ENCODE measurements around the gene RYK. TPM values are rescaled to one million over a fixed set of nuclear protein-coding genes. Genes with fewer than 3 reads are reported as not detected.
A peak's percentile ranks its signal among the peaks of the same experiment; 100 is the strongest.

RYK gene
- total RNA-seq, 6 experiments from 2014 or later, result 15.9 to 28.5 (median 17.9) TPM

DNA sequence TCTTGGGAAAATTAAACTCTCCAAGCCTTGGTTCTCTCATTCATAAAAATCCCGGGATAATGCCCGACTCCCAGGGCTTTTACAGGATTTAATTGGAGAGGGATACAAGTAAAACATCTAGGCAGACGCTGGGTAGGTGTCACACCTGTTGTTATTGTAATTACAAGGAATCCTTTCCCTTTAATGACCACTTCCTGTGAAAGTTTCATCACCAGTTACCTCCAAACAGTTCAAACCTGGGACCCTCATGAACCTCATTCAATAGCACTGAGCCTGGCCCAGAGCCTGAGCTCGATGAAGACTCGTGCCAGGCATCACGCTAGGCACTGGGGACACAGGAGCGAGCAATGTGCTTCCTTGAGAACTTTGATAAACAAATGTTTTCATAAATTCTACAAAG lies 2.1 kb upstream of the RYK start:
- DNase-seq (no peak), ATAC-seq (no peak)
- no peaks in the 10 kb centered on the region for H3K27me3 ChIP-seq
- WGBS (ENCODE audit: insufficient coverage, low coverage, low lambda C conversion rate, missing lambda C conversion rate), result 76% methylated on average over 6 of the region's 7 CpGs
- intact Hi-C loops (cut with DNase I), result no loop called here
- TF ChIP-seq, protein P1, sequence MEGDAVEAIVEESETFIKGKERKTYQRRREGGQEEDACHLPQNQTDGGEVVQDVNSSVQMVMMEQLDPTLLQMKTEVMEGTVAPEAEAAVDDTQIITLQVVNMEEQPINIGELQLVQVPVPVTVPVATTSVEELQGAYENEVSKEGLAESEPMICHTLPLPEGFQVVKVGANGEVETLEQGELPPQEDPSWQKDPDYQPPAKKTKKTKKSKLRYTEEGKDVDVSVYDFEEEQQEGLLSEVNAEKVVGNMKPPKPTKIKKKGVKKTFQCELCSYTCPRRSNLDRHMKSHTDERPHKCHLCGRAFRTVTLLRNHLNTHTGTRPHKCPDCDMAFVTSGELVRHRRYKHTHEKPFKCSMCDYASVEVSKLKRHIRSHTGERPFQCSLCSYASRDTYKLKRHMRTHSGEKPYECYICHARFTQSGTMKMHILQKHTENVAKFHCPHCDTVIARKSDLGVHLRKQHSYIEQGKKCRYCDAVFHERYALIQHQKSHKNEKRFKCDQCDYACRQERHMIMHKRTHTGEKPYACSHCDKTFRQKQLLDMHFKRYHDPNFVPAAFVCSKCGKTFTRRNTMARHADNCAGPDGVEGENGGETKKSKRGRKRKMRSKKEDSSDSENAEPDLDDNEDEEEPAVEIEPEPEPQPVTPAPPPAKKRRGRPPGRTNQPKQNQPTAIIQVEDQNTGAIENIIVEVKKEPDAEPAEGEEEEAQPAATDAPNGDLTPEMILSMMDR (IDR thresholded peaks at IDR 0.05), result no peak
- no peak for TF ChIP-seq POLR2A (IDR thresholded peaks at IDR 0.05)
- H3K36me3 ChIP-seq, result no peaks in the 10 kb centered on the region
- peaks cover 0 to 7% (median 0%) of the 10 kb centered on the region in 4 donors for H3K4me1 ChIP-seq
- H3K27ac ChIP-seq, result no peak overlapping the region
- no peak overlapping the region for H3K4me3 ChIP-seq
- no peaks in the 10 kb centered on the region for H3K9me3 ChIP-seq

DNA sequence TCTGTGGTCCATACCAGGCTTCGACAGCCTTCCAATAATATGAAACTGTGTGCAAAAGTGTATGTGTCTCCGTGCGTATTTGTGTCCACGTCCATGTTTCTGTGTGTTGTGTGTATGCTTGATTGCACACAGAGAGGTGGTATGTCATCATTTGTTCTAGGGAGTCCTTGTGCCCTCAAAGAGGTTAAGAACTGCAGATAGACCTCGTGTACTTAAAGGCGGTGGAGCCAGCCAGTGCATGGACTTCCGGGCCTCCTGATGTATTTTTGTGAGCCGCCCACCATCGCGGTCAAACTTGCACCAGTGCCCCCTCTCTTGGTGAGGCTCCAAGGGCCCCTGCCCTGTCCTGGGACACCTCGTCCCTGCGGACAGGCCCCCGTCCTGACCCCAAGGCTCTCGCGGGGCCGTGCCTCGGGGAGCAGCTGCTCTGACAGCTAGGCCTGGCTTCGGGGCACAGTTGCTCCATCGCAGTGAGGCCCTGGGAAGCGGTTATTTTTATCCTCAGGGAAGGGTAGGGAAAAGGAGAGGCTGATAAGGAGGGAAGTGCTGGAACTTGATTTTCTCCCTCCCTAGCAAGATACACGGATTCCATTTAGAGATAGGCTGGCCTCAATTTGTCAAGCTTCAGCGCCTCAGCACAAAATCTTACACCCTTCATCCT lies 1.2 kb upstream of the RYK start:
- H3K4me1 ChIP-seq, result peaks cover 0 to 7% (median 0%) of the 10 kb centered on the region in 4 donors
- no peaks in the 10 kb centered on the region for H3K27me3 ChIP-seq
- WGBS (ENCODE audit: insufficient coverage, low coverage, low lambda C conversion rate, missing lambda C conversion rate), result 62% methylated on average over 19 of the region's 22 CpGs
- DNase-seq (peak; percentile 24 to 57 (median 47)), ATAC-seq (no peak)
- H3K9me3 ChIP-seq, result no peaks in the 10 kb centered on the region
- no peaks in the 10 kb centered on the region for H3K36me3 ChIP-seq
- H3K27ac ChIP-seq, result peak overlapping the region in 1 of 3 donors; percentile 12
- H3K4me3 ChIP-seq, result no peak overlapping the region
- intact Hi-C loops (cut with DNase I), result no loop called here
- TF ChIP-seq POLR2A (IDR thresholded peaks at IDR 0.05), result no peak
- TF ChIP-seq, protein P1 (IDR thresholded peaks at IDR 0.05), result no peak

DNA sequence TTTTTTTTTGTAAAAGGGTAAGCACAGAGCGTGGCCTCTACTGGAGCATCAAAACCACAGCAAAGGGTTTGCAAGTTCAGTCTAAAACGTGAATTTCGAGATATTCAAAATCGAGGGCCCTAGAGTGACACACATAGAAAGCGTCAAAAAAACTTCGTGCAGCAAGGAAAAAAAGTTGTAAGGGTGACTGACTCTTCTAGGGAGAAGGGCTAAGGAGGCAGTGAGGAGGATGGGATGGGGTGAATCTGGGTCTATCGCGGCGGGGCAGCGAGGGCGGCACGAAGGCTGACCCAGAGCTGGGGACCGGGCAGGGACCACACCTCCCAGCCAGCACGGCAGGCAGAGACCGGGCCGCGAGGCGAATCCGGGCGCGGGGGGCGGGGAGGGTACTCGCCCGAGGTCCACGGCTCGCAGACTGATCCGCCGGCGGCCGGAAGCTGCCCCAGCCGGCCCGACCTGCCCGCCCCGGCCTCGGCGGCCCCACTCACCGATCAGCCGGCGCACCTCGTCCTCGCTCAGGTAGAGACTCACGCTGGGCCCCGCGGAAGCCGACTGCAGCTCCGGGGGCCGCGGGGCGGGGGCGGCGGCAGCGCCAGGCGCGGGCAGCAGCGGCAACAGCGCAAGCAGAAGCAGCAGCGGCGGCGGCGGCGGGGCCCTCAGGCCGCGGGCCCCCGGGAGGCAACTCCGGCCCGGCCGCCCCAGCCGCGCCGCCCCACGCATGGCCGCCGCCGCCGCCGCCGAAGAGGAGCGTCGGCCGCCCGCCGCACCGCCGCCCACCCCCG lies 533 bp downstream of the RYK start:
- no peaks in the 10 kb centered on the region for H3K36me3 ChIP-seq
- no peaks in the 10 kb centered on the region for H3K27me3 ChIP-seq
- 2% methylated on average over 8 of the region's 85 CpGs for WGBS (ENCODE audit: insufficient coverage, low coverage, low lambda C conversion rate, missing lambda C conversion rate)
- peaks cover 0 to 7% (median 0%) of the 10 kb centered on the region in 4 donors for H3K4me1 ChIP-seq
- ATAC-seq (peak; percentile 80 to 88 (median 80)), DNase-seq (peak; percentile 80 to 86 (median 85))
- peak overlapping the region; percentile 58 to 82 (median 67) for H3K4me3 ChIP-seq
- intact Hi-C loops (cut with DNase I), result no loop called here
- H3K27ac ChIP-seq, result peak overlapping the region; percentile 58 to 77 (median 77)
- no peak for TF ChIP-seq POLR2A (IDR thresholded peaks at IDR 0.05)
- TF ChIP-seq, protein P1 (IDR thresholded peaks at IDR 0.05), result no peak
- H3K9me3 ChIP-seq, result no peaks in the 10 kb centered on the region

DNA sequence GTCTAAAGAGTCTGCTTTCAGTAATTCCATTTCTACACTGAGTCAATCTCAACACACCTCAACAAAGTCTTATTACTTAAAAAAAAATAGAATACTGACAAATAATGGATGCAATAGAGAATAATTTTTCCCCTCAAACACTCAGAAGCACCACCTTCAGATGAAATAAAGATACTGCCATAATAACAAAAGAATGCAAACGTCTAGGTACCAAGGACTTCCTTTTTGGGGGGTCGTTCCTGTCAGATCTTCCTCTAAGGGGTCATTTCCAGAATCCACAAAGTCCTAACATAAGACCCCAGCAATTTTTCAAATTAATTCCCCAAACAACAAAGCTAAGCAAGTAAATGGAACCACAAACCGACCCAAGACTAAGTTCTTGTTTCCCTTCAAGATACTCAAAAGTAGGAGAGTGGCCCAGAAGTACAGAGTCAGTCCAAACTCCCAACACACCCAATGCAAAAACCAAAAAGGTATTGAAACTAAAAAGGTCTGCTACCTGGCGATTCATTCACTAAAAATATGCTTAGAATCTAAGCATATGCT lies 1.3 kb downstream of the RYK start:
- intact Hi-C loops (cut with DNase I), result no loop called here
- no peak for DNase-seq
- WGBS (ENCODE audit: insufficient coverage, low coverage, low lambda C conversion rate, missing lambda C conversion rate), result 13% methylated on average over 4 of the region's 4 CpGs
- Histone ChIP-seq H3K4me1 (peaks cover 0 to 7% (median 0%) of the 10 kb centered on the region in 4 donors), H3K36me3 (no peaks in the 10 kb centered on the region), H3K4me3 (peak overlapping the region; percentile 58 to 82 (median 67)), H3K27me3 (no peaks in the 10 kb centered on the region), H3K27ac (peak overlapping the region in 2 of 3 donors; percentile 58 to 77), H3K9me3 (no peaks in the 10 kb centered on the region)
- TF ChIP-seq POLR2A (IDR thresholded peaks at IDR 0.05), result no peak
- TF ChIP-seq, protein P1 (IDR thresholded peaks at IDR 0.05), result no peak
- no peak for ATAC-seq
